ENCODE data around the gene EXOC3.

The EXOC3 gene

GRCh38 chr5:415928-416635 is 26.9 kb upstream of the EXOC3 start:
- H3K27ac ChIP-seq (ENCODE audit: low read depth, low read length, poor library complexity, severe bottlenecking): peak overlapping the region; percentile 80
- H3K9ac ChIP-seq (ENCODE audit: low read length): peak overlapping the region; percentile 54; the same call in 1 of the 2 replicates
- H3F3A ChIP-seq (ENCODE audit: insufficient read depth, low read length): no peaks in the 10 kb centered on the region
- H3K9me3 ChIP-seq (ENCODE audit: low read length): no peaks in the 10 kb centered on the region
- H3K27me3 ChIP-seq (ENCODE audit: insufficient read depth, low read length): no peaks in the 10 kb centered on the region
- H4K20me1 ChIP-seq (ENCODE audit: insufficient read depth, low read length): no peaks in the 10 kb centered on the region
- no peak overlapping the region for H3K4me3 ChIP-seq (ENCODE audit: low read depth, low read length, poor library complexity, severe bottlenecking)
- no peaks in the 10 kb centered on the region for H3K79me2 ChIP-seq (ENCODE audit: insufficient read depth, low read length)
- no peak overlapping the region for H2AFZ ChIP-seq (ENCODE audit: low read length)
- no peaks in the 10 kb centered on the region for H3K9me2 ChIP-seq (ENCODE audit: low read depth, low read length)
- H3K36me3 ChIP-seq (ENCODE audit: insufficient read depth, low read length): no peaks in the 10 kb centered on the region
- peaks cover 71% of the 10 kb centered on the region for H3K4me1 ChIP-seq (ENCODE audit: insufficient read depth, low read length, severe bottlenecking)
- H3K4me2 ChIP-seq (ENCODE audit: low read length): peak overlapping the region; percentile 9; the same call in 1 of the 2 replicates
- TF ChIP-seq CTCF (IDR thresholded peaks at IDR 0.05; ENCODE audit: low read length) (no peak), EZH2 (IDR thresholded peaks at IDR 0.05; ENCODE audit: borderline replicate concordance, low read length) (no peak)

- no peak for TF ChIP-seq CTCF (IDR thresholded peaks at IDR 0.05; ENCODE audit: low read length)
- TF ChIP-seq EZH2 (IDR thresholded peaks at IDR 0.05; ENCODE audit: borderline replicate concordance, low read length): no peak
- Histone ChIP-seq H3K27ac (ENCODE audit: low read depth, low read length, poor library complexity, severe bottlenecking) (peak overlapping the region; percentile 80), H3F3A (ENCODE audit: insufficient read depth, low read length) (no peaks in the 10 kb centered on the region), H2AFZ (ENCODE audit: low read length) (no peak overlapping the region), H3K27me3 (ENCODE audit: insufficient read depth, low read length) (no peaks in the 10 kb centered on the region), H3K79me2 (ENCODE audit: insufficient read depth, low read length) (no peaks in the 10 kb centered on the region), H3K4me3 (ENCODE audit: low read depth, low read length, poor library complexity, severe bottlenecking) (no peak overlapping the region), H4K20me1 (ENCODE audit: insufficient read depth, low read length) (no peaks in the 10 kb centered on the region), H3K36me3 (ENCODE audit: insufficient read depth, low read length) (no peaks in the 10 kb centered on the region), H3K4me1 (ENCODE audit: insufficient read depth, low read length, severe bottlenecking) (peaks cover 66% of the 10 kb centered on the region), H3K9me2 (ENCODE audit: low read depth, low read length) (no peaks in the 10 kb centered on the region), H3K9ac (ENCODE audit: low read length) (no peak overlapping the region), H3K9me3 (ENCODE audit: low read length) (no peaks in the 10 kb centered on the region), H3K4me2 (ENCODE audit: low read length) (no peak overlapping the region)
Measured at GRCh38 chr5:416636-416960, 26.4 kb upstream of the EXOC3 start.

GRCh38 chr5:417301-418161 is 25.4 kb upstream of the EXOC3 start:
- no peaks in the 10 kb centered on the region for H3K79me2 ChIP-seq (ENCODE audit: insufficient read depth, low read length)
- no peak overlapping the region for H3K9ac ChIP-seq (ENCODE audit: low read length)
- H4K20me1 ChIP-seq (ENCODE audit: insufficient read depth, low read length): no peaks in the 10 kb centered on the region
- H2AFZ ChIP-seq (ENCODE audit: low read length): no peak overlapping the region
- peak overlapping the region; percentile 59 for H3K27ac ChIP-seq (ENCODE audit: low read depth, low read length, poor library complexity, severe bottlenecking)
- no peaks in the 10 kb centered on the region for H3K27me3 ChIP-seq (ENCODE audit: insufficient read depth, low read length)
- H3K4me1 ChIP-seq (ENCODE audit: insufficient read depth, low read length, severe bottlenecking): peaks cover 57% of the 10 kb centered on the region
- no peaks in the 10 kb centered on the region for H3K9me2 ChIP-seq (ENCODE audit: low read depth, low read length)
- TF ChIP-seq EZH2 (IDR thresholded peaks at IDR 0.05; ENCODE audit: borderline replicate concordance, low read length) (no peak), CTCF (IDR thresholded peaks at IDR 0.05; ENCODE audit: low read length) (no peak)
- no peaks in the 10 kb centered on the region for H3F3A ChIP-seq (ENCODE audit: insufficient read depth, low read length)
- H3K4me2 ChIP-seq (ENCODE audit: low read length): no peak overlapping the region
- H3K36me3 ChIP-seq (ENCODE audit: insufficient read depth, low read length): no peaks in the 10 kb centered on the region
- H3K4me3 ChIP-seq (ENCODE audit: low read depth, low read length, poor library complexity, severe bottlenecking): no peak overlapping the region
- no peaks in the 10 kb centered on the region for H3K9me3 ChIP-seq (ENCODE audit: low read length)

Measured in OCI-LY1 (cell line).